Hepatocyte (in vitro differentiated cells): Measurements from ENCODE around the gene DAB2IP. TPM values are rescaled to one million over a fixed set of nuclear protein-coding genes. Genes with fewer than 3 reads are reported as not detected.

Experiments
- DNase-seq: peaks from one replicate; pipeline ENCODE4 v3.0.0-alpha.2; 2016; ENCODE audit warnings: low spot score
- H2AFZ ChIP-seq: fragments of 200-600 bp; sonication (generic); 2 replicates; pipeline ENCODE4 v1.6.0; 2016; ENCODE audit warnings: antibody characterized with exemption, mild to moderate bottlenecking
- H3K27ac ChIP-seq: fragments of 200-600 bp; sonication (generic); 2 replicates; pipeline ENCODE4 v1.5.1; 2016; ENCODE audit warnings: mild to moderate bottlenecking
- H3K27me3 ChIP-seq: fragments of 200-600 bp; sonication (generic); 2 replicates; pipeline ENCODE4 v1.6.1; 2016
- H3K36me3 ChIP-seq: fragments of 200-600 bp; sonication (generic); replicated peaks from 2 replicates; pipeline ENCODE4 v1.5.1; 2016; ENCODE audit warnings: low read depth; ENCODE audit not compliant: insufficient read depth
- H3K4me1 ChIP-seq: fragments of 200-600 bp; sonication (generic); 2 replicates; pipeline ENCODE4 v1.5.1; 2016; ENCODE audit warnings: mild to moderate bottlenecking, moderate library complexity; ENCODE audit not compliant: insufficient read depth
- H3K4me2 ChIP-seq: fragments of 200-600 bp; sonication (generic); 2 replicates; pipeline ENCODE4 v1.6.0; 2016
- H3K4me3 ChIP-seq: fragments of 200-600 bp; sonication (generic); 2 replicates; pipeline ENCODE4 v1.5.1; 2016; ENCODE audit warnings: mild to moderate bottlenecking
- H3K79me2 ChIP-seq: fragments of 200-600 bp; sonication (generic); 2 replicates; pipeline ENCODE4 v1.6.0; 2017; ENCODE audit warnings: mild to moderate bottlenecking
- H3K9me2 ChIP-seq: fragments of 200-600 bp; sonication (generic); replicated peaks from 2 replicates; pipeline ENCODE4 v1.6.0; 2017; ENCODE audit warnings: mild to moderate bottlenecking; ENCODE audit not compliant: insufficient read depth
- H3K9me3 ChIP-seq: fragments of 200-600 bp; sonication (generic); 2 replicates; pipeline ENCODE4 v1.5.1; 2016; ENCODE audit warnings: low read depth, mild to moderate bottlenecking
- H4K20me1 ChIP-seq: fragments of 200-600 bp; sonication (generic); 2 replicates; pipeline ENCODE4 v1.6.0; 2016; ENCODE audit warnings: mild to moderate bottlenecking; ENCODE audit not compliant: insufficient read depth, poor library complexity, severe bottlenecking
- EZH2 ChIP-seq: fragments of 200-600 bp; sonication (generic); IDR thresholded peaks from 2 replicates; pipeline ENCODE4 v1.6.1; 2016; ENCODE audit warnings: antibody characterized with exemption, mild to moderate bottlenecking, borderline replicate concordance
- EZH2phosphoT487 ChIP-seq: fragments of 200-600 bp; sonication (generic); IDR thresholded peaks from one replicate; pipeline ENCODE4 v1.6.1; 2018; ENCODE audit warnings: antibody characterized with exemption, mild to moderate bottlenecking, low read depth, moderate library complexity; ENCODE audit not compliant: unreplicated experiment, severe bottlenecking
- WGBS: methylation state at CpG from one replicate; pipeline ENCODE4 v1.1.6; 2016; ENCODE audit warnings: low lambda C conversion rate; ENCODE audit errors: missing lambda C conversion rate; 5-methylcytosine and 5-hydroxymethylcytosine counted together
- polyA plus RNA-seq: library from polyadenylated mRNA; unstranded; fragments of >200 nt; fragmentation: Nextera tagmentation; extraction: Ambion mirVana; gene quantifications from 2 replicates; pipeline ENCODE4 v1.2.1, GENCODE V29; 2016
- total RNA-seq: library from RNA; depleted of rRNA; stranded (reverse); fragments of >200 nt; gene quantifications from 2 replicates; pipeline ENCODE4 v1.2.3, GENCODE V29; 2014
- TF ChIP-seq, protein P1 (sequence below): fragments of 200-600 bp; sonication (generic); IDR thresholded peaks from 2 replicates; pipeline ENCODE4 v1.5.1; 2016; ENCODE audit warnings: antibody characterized with exemption, mild to moderate bottlenecking; ENCODE audit not compliant: poor library complexity

The DAB2IP gene
- total and polyA plus RNA-seq, 2 experiments from 2014 or later, result 11.6 to 31.0 TPM

DNA sequence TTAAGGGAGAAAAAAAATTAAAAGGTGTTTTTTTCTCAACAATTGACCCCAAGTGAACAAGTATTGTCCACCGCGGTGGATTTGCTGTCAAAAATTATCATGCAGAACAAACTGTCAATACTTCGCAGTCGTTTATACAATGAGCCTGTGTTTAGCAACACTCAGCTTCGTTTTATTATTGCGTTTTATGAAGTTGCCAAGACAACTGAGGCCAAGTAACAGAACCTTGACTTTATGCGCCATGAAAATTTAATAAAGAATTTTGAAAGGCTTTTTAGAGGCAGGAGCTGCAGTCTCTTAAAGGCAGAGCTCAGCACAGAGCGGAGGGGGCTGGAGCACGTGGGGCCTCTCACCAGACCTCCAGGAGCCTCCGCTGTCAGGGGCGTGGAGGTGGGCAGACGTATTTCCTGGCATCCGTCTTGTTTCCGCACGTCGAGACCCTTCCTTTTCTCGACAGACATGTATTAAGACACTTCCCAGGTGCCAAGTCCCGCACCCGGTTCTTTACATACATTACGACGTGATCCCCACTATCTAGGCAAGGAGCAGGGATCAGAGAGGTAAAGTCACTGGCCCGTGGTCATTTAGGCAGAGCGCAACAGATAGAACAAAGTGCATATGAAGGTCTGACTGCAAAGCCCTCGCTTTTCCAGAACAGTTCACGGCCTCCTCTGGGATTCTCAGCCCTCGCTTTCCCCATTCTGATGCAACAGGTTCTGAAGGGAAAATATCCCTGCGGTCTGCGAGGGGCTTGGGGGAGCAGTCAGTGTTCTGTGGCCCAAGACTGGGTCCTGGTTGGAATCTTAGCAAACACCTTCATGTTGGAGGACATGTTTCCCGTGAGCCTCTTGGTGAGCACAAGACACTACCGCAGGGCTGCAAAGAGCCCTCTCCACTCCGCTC is 164.4 kb downstream of the DAB2IP start:
- no peaks in the 10 kb centered on the region for H3K27me3 ChIP-seq
- H3K9me2 ChIP-seq, result no peaks in the 10 kb centered on the region
- no peak overlapping the region for H3K4me2 ChIP-seq
- H3K36me3 ChIP-seq, result no peaks in the 10 kb centered on the region
- H3K27ac ChIP-seq, result no peak overlapping the region
- H2AFZ ChIP-seq, result no peak overlapping the region
- no peaks in the 10 kb centered on the region for H3K9me3 ChIP-seq
- 73% methylated on average over 31 of the region's 31 CpGs for WGBS
- TF ChIP-seq, protein P1, sequence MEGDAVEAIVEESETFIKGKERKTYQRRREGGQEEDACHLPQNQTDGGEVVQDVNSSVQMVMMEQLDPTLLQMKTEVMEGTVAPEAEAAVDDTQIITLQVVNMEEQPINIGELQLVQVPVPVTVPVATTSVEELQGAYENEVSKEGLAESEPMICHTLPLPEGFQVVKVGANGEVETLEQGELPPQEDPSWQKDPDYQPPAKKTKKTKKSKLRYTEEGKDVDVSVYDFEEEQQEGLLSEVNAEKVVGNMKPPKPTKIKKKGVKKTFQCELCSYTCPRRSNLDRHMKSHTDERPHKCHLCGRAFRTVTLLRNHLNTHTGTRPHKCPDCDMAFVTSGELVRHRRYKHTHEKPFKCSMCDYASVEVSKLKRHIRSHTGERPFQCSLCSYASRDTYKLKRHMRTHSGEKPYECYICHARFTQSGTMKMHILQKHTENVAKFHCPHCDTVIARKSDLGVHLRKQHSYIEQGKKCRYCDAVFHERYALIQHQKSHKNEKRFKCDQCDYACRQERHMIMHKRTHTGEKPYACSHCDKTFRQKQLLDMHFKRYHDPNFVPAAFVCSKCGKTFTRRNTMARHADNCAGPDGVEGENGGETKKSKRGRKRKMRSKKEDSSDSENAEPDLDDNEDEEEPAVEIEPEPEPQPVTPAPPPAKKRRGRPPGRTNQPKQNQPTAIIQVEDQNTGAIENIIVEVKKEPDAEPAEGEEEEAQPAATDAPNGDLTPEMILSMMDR, result no peak
- TF ChIP-seq EZH2, result no peak
- no peak for TF ChIP-seq EZH2phosphoT487
- H4K20me1 ChIP-seq, result no peaks in the 10 kb centered on the region
- H3K79me2 ChIP-seq, result no peaks in the 10 kb centered on the region
- peaks cover 9% of the 10 kb centered on the region for H3K4me1 ChIP-seq
- DNase-seq, result no peak
- H3K4me3 ChIP-seq, result no peak overlapping the region

DNA sequence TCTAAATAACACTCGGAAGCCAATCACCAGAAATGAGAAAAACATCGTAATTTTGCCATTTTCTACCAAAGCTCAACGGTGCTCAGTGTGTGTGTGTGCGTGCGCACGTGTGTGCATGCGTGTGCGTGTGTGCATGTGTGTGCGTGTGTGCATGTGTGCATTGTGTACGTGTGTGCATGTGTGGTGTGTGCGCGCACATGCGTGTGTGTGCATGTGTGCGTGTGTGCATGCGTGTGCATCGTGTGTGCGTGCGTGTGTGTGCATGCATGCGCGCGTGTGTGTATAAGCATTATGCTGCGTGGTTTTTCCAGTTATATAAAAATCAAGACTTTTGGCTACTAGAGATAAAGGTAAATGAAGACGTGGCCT is 165.0 kb downstream of the DAB2IP start:
- WGBS, result 88% methylated on average over 23 of the region's 23 CpGs
- Histone ChIP-seq H2AFZ (no peak overlapping the region), H3K79me2 (no peaks in the 10 kb centered on the region), H3K4me1 (peaks cover 9% of the 10 kb centered on the region), H3K27me3 (no peaks in the 10 kb centered on the region), H3K27ac (no peak overlapping the region), H3K36me3 (no peaks in the 10 kb centered on the region), H3K4me3 (no peak overlapping the region), H3K9me2 (no peaks in the 10 kb centered on the region), H3K4me2 (no peak overlapping the region), H3K9me3 (no peaks in the 10 kb centered on the region), H4K20me1 (no peaks in the 10 kb centered on the region)
- TF ChIP-seq EZH2 (no peak), EZH2phosphoT487 (no peak)
- TF ChIP-seq, protein P1, result no peak
- DNase-seq, result no peak

DNA sequence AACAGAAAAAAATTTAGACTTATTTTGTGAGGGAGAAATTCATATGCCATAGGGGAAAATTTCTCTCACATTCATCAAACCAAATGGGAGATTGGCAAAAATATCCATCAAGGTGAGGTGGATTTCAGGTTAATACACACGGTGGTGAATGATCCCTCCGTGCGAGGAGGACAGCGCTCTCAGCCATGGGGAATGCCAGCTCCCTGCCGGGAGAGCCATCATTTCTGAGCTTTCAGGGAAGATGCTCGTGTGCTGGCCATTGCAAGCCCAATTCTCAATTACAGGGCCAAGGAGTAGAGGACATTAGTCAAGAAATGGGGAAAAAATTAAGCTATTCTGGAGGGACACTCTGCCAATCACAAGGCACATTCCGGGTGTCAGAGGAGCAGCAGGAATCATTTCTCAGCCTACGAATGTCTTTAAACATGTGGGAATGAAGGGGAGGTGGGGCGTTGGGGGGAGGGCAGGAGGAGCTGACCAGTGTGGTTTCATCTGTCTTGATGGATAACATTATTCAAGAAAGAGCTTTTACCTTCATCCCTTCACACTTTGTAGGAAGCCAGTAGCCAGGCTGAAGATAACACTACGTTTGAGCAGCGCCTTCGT is 165.5 kb downstream of the DAB2IP start:
- WGBS, result 70% methylated on average over 12 of the region's 12 CpGs

More for the DNA sequence above, 165.5 kb downstream of the DAB2IP start:
- H3K4me1 ChIP-seq, result peaks cover 9% of the 10 kb centered on the region
- no peak overlapping the region for H3K4me3 ChIP-seq
- H3K79me2 ChIP-seq, result no peaks in the 10 kb centered on the region
- no peak for DNase-seq
- H3K9me2 ChIP-seq, result no peaks in the 10 kb centered on the region
- no peaks in the 10 kb centered on the region for H4K20me1 ChIP-seq
- no peak overlapping the region for H3K4me2 ChIP-seq
- no peak overlapping the region for H2AFZ ChIP-seq
- no peaks in the 10 kb centered on the region for H3K27me3 ChIP-seq
- no peaks in the 10 kb centered on the region for H3K36me3 ChIP-seq
- TF ChIP-seq, protein P1, result no peak
- TF ChIP-seq EZH2phosphoT487, result no peak
- no peak for TF ChIP-seq EZH2
- H3K9me3 ChIP-seq, result no peaks in the 10 kb centered on the region
- H3K27ac ChIP-seq, result no peak overlapping the region
